H1 (cell line): ENCODE results near the gene NUP205. TPM values are rescaled to one million over a fixed set of nuclear protein-coding genes. Genes with fewer than 3 reads are reported as not detected.

Experiments used
- CTCF ChIA-PET: fragments of 300-600 bp; sonication (Branson Sonifier 250); formaldehyde crosslinking; loops from one replicate; lab custom pipeline; 2021; ENCODE audit not compliant: partially characterized antibody; lab: Charles Lee
- POLR2A ChIA-PET: fragments of 300-600 bp; sonication (Branson Sonifier 250); formaldehyde crosslinking; loops from one replicate; lab custom pipeline; 2021; ENCODE audit warnings: inconsistent platforms; ENCODE audit not compliant: partially characterized antibody; lab: Charles Lee
- DNase-seq, 2 experiments: peaks; one replicate each; pipeline versions ENCODE4 v3.0.0 to v3.0.0-alpha.2; 2010 to 2022; ENCODE audit warnings: low spot score in 2 of 2, low read depth in 1 of 2, mixed read lengths in 1 of 2
- FAIRE-seq: peaks from 2 replicates; lab custom pipeline; 2011; peaks lifted over from hg19 to GRCh38; lab: Jason Lieb, UNC
- H2AFZ ChIP-seq: 2 replicates; pipeline ENCODE4 v1.8.1; 2012; ENCODE audit warnings: low read length, inconsistent platforms
- H2AK5ac ChIP-seq: 2 replicates; pipeline ENCODE4 v1.6.1; 2013; ENCODE audit warnings: low read depth, low read length
- H2BK120ac ChIP-seq: replicated peaks from 2 replicates; pipeline ENCODE3; 2013; ENCODE audit warnings: low read depth, low read length, inconsistent platforms
- H2BK12ac ChIP-seq: 2 replicates; pipeline ENCODE4 v1.6.1; 2013; ENCODE audit warnings: low read depth, low read length
- H2BK15ac ChIP-seq: 2 replicates; pipeline ENCODE4 v1.6.1; 2013; ENCODE audit warnings: low read length
- H2BK20ac ChIP-seq: 2 replicates; pipeline ENCODE4 v1.6.1; 2013; ENCODE audit warnings: low read length
- H2BK5ac ChIP-seq: 2 replicates; pipeline ENCODE4 v1.6.1; 2013; ENCODE audit warnings: low read depth, low read length
- H3K14ac ChIP-seq: 2 replicates; pipeline ENCODE4 v1.6.1; 2013; ENCODE audit warnings: inconsistent platforms; ENCODE audit not compliant: insufficient read length
- H3K18ac ChIP-seq: 2 replicates; pipeline ENCODE4 v1.6.1; 2013; ENCODE audit warnings: low read length; ENCODE audit errors: extremely low read depth
- H3K23ac ChIP-seq: 2 replicates; pipeline ENCODE4 v1.6.1; 2013; ENCODE audit warnings: inconsistent platforms; ENCODE audit not compliant: insufficient read length
- H3K23me2 ChIP-seq: 2 replicates; pipeline ENCODE4 v1.6.1; 2013; ENCODE audit warnings: low read depth, low read length
- H3K27ac ChIP-seq: 2 replicates; pipeline ENCODE4 v1.6.1; 2011; ENCODE audit warnings: low read depth, low read length, inconsistent platforms
- H3K27me3 ChIP-seq, 4 experiments: replicated peaks in 1 of 4; 1 replicate in 1 of 4; 2 replicates in 3 of 4; pipeline versions ENCODE4 v1.6.1 to v1.8.1; 2011 to 2013; ENCODE audit warnings: low read length in 3 of 4, mild to moderate bottlenecking in 3 of 4, inconsistent platforms in 2 of 4, mixed read lengths in 2 of 4, moderate library complexity in 1 of 4; ENCODE audit not compliant: control insufficient read depth in 3 of 4, insufficient read depth in 3 of 4; ENCODE audit errors: extremely low read depth in 1 of 4
- H3K36me3 ChIP-seq, 4 experiments: 2 replicates each; pipeline versions ENCODE4 v1.6.1 to v1.8.1; 2011 to 2013; ENCODE audit warnings: mild to moderate bottlenecking in 4 of 4, low read length in 3 of 4, moderate library complexity in 2 of 4, control low read depth in 1 of 4, inconsistent platforms in 1 of 4; ENCODE audit not compliant: insufficient read depth in 4 of 4, control insufficient read depth in 2 of 4
- H3K4ac ChIP-seq: replicated peaks from 2 replicates; pipeline ENCODE3; 2013; ENCODE audit warnings: low read length, low read depth, mixed read lengths, inconsistent platforms; ENCODE audit not compliant: insufficient read length
- H3K4me1 ChIP-seq, 4 experiments: replicated peaks in 1 of 4; 1 replicate in 1 of 4; 2 replicates in 3 of 4; pipeline versions ENCODE4 v1.6.1 to v1.8.1; 2011 to 2013; ENCODE audit warnings: low read length in 3 of 4, inconsistent platforms in 2 of 4, mixed read lengths in 1 of 4; ENCODE audit not compliant: insufficient read depth in 4 of 4, control insufficient read depth in 3 of 4
- H3K4me2 ChIP-seq, 2 experiments: 2 replicates each; pipeline versions ENCODE4 v1.6.1 to v1.8.1; 2011 to 2013; ENCODE audit warnings: low read depth in 2 of 2, low read length in 2 of 2, control low read depth in 1 of 2, inconsistent platforms in 1 of 2, mild to moderate bottlenecking in 1 of 2; ENCODE audit not compliant: insufficient read depth in 1 of 2
- H3K4me3 ChIP-seq, 4 experiments: fragments of 200-600, 300-600 bp in 1 of 4; sonication (generic), shearing (Covaris generic), sonication (Bioruptor Twin) in 1 of 4; 2 replicates each; pipeline versions ENCODE4 v1.5.1 to v1.8.1; 2011 to 2016; ENCODE audit warnings: low read length in 4 of 4, low read depth in 3 of 4, control low read depth in 2 of 4, inconsistent platforms in 2 of 4, mild to moderate bottlenecking in 2 of 4, mixed read lengths in 1 of 4, moderate library complexity in 1 of 4; ENCODE audit not compliant: insufficient read depth in 2 of 4; ENCODE audit errors: extremely low read depth in 1 of 4
- H3K56ac ChIP-seq: replicated peaks from 2 replicates; pipeline ENCODE3; 2013; ENCODE audit warnings: low read depth, mild to moderate bottlenecking, mixed read lengths, low read length, inconsistent platforms; ENCODE audit not compliant: insufficient read length
- H3K79me1 ChIP-seq: 2 replicates; pipeline ENCODE4 v1.6.1; 2013; ENCODE audit warnings: low read depth, low read length, control low read depth
- H3K79me2 ChIP-seq, 2 experiments: 2 replicates each; pipeline versions ENCODE4 v1.6.1 to v1.8.1; 2012 to 2013; ENCODE audit warnings: low read length in 2 of 2, mild to moderate bottlenecking in 2 of 2, inconsistent platforms in 1 of 2; ENCODE audit not compliant: insufficient read depth in 2 of 2, control insufficient read depth in 1 of 2
- H3K9ac ChIP-seq, 4 experiments: replicated peaks in 1 of 4; 1 replicate in 1 of 4; 2 replicates in 3 of 4; pipeline versions ENCODE4 v1.6.1 to v1.8.1; 2011 to 2013; ENCODE audit warnings: low read depth in 3 of 4, low read length in 3 of 4, control low read depth in 2 of 4, mild to moderate bottlenecking in 2 of 4, moderate library complexity in 2 of 4, inconsistent platforms in 1 of 4; ENCODE audit errors: extremely low read depth in 1 of 4
- H3K9me3 ChIP-seq, 2 experiments: 2 replicates each; pipeline versions ENCODE4 v1.6.1 to v1.8.1; 2012 to 2013; ENCODE audit warnings: mild to moderate bottlenecking in 2 of 2, moderate library complexity in 2 of 2, control low read depth in 1 of 2, inconsistent platforms in 1 of 2, low read depth in 1 of 2, low read length in 1 of 2, mixed read lengths in 1 of 2; ENCODE audit not compliant: insufficient read depth in 2 of 2
- H4K20me1 ChIP-seq, 2 experiments: replicated peaks in 1 of 2; 2 replicates each; pipeline versions ENCODE3 to v1.8.1; 2011 to 2013; ENCODE audit warnings: inconsistent platforms in 2 of 2, low read length in 2 of 2, mild to moderate bottlenecking in 1 of 2; ENCODE audit not compliant: insufficient read depth in 2 of 2, control insufficient read depth in 1 of 2
- H4K5ac ChIP-seq: 2 replicates; pipeline ENCODE4 v1.6.1; 2013; ENCODE audit warnings: low read length, low read depth, mixed read lengths, inconsistent platforms; ENCODE audit not compliant: insufficient read length
- H4K8ac ChIP-seq: 2 replicates; pipeline ENCODE4 v1.8.0; 2013; ENCODE audit warnings: mild to moderate bottlenecking, moderate library complexity, low read length, inconsistent platforms; ENCODE audit not compliant: insufficient read depth; ENCODE audit errors: extremely low read depth
- H4K91ac ChIP-seq: replicated peaks from 2 replicates; pipeline ENCODE3; 2013; ENCODE audit warnings: low read length, mixed read lengths, inconsistent platforms; ENCODE audit not compliant: insufficient read length
- CREB1 ChIP-seq: IDR thresholded peaks from 2 replicates; pipeline ENCODE4 v1.6.1; 2012; ENCODE audit warnings: inconsistent platforms
- JUN ChIP-seq: IDR thresholded peaks from 2 replicates; pipeline ENCODE4 v1.6.1; 2011; ENCODE audit warnings: low read depth, mild to moderate bottlenecking, improper control_type of control experiment, low read length
- KDM1A ChIP-seq: fragments of 200-600, 300-600 bp; sonication (generic); IDR thresholded peaks from 2 replicates; pipeline ENCODE4 v1.7.1; 2016; ENCODE audit warnings: mild to moderate bottlenecking, low read length, borderline replicate concordance
- KDM4A ChIP-seq: IDR thresholded peaks from one replicate; pipeline ENCODE4 v1.7.1; 2012; ENCODE audit warnings: low read depth, mild to moderate bottlenecking, moderate library complexity, low read length, inconsistent platforms; ENCODE audit not compliant: severe bottlenecking
- RNF2 ChIP-seq: fragments of 200-900, 300-1000 bp; sonication (generic); IDR thresholded peaks from 2 replicates; pipeline ENCODE4 v1.7.1; 2016; ENCODE audit warnings: borderline replicate concordance, low read depth, mild to moderate bottlenecking, antibody characterized with exemption, low read length; ENCODE audit not compliant: poor library complexity, severe bottlenecking; ENCODE audit errors: missing control alignments
- SAP30 ChIP-seq: fragments of 300-600 bp; sonication (generic); IDR thresholded peaks from 2 replicates; pipeline ENCODE4 v1.7.1; 2012; ENCODE audit warnings: low read length, moderate library complexity, mild to moderate bottlenecking, inconsistent platforms; ENCODE audit not compliant: insufficient read depth, insufficient replicate concordance
- SP4 ChIP-seq: IDR thresholded peaks from 2 replicates; pipeline ENCODE4 v1.6.1; 2012; ENCODE audit warnings: low read length, inconsistent platforms
- SUZ12 ChIP-seq: fragments of 200-600 bp; sonication (generic); IDR thresholded peaks from 2 replicates; pipeline ENCODE4 v1.6.1; 2012; ENCODE audit warnings: mild to moderate bottlenecking, inconsistent platforms, low read length, moderate library complexity, mixed read lengths
- WGBS, 2 experiments: shearing (Covaris generic) in 1 of 2; methylation state at CpG; one replicate each; pipeline versions ENCODE4 v1.1.6 to v1.1.7; 2013 to 2015; ENCODE audit warnings: low lambda C conversion rate in 2 of 2, mixed read lengths in 2 of 2, inconsistent platforms in 1 of 2, low coverage in 1 of 2, missing lambda C conversion rate in 1 of 2; ENCODE audit not compliant: insufficient replicate concordance in 2 of 2, insufficient coverage in 1 of 2, insufficient read length in 1 of 2; ENCODE audit errors: extremely low coverage in 1 of 2, missing lambda C conversion rate in 1 of 2; 5-methylcytosine and 5-hydroxymethylcytosine counted together
- polyA plus RNA-seq, 7 experiments: library from polyadenylated mRNA; depleted of rRNA in 3 of 7; stranded (reverse) in 5 of 7; unstranded in 2 of 7; fragments of >200 nt in 5 of 7; fragments of 200-250 nt in 2 of 7; gene quantifications; 1 replicate in 5 of 7; 2 replicates in 1 of 7; 4 replicates in 1 of 7; pipeline versions ENCODE4 v1.2.1 to v1.2.3, GENCODE V29; 2011 to 2013; ENCODE audit warnings: missing spikeins in 2 of 7, mixed read lengths in 2 of 7
- total RNA-seq: library from RNA; stranded (reverse); fragmentation: NEBNext Ultra II Directional; extraction: Animal tissue kit (Norgen Biotek cat#: 25700); gene quantifications from 2 replicates; pipeline ENCODE4 v1.2.1, GENCODE V29; 2021
- TF ChIP-seq, protein P1 (sequence below): IDR thresholded peaks from 2 replicates; pipeline ENCODE4 v1.6.1; 2012; ENCODE audit warnings: low read length, inconsistent platforms

Gene NUP205
- total and polyA plus RNA-seq, 2 of the 8 experiments (the other 6 are each of a cell fraction or from before 2014, with no cell fraction given), result 148 to 216 TPM

GRCh38 chr7:135509839-135510591 lies 47.7 kb upstream of the NUP205 start, which contains the start of gene CNOT4:
TSS of gene CNOT4 (minus strand) at chr7:135510102. CDS start at chr7:135438331, 71,771 bp downstream.
- ChIA-PET CTCF (interaction anchor here (0.6 to 1.2 kb wide), 5 partner anchors 40 to 232 kb away, joined by 3 to 6 read pairs (median 3); no protein-coding TSS in a partner anchor), POLR2A (interaction anchor here (0.6 to 2.0 kb wide), 5 partner anchors 9 to 60 kb away, joined by 3 to 10 read pairs (median 6); partner anchors contain the start of gene NUP205)
- Histone ChIP-seq H2AK5ac (no peak within 1 kb of the TSS; the same call in 1 of the 2 replicates), H3K23ac (no peak within 1 kb of the TSS), H3K79me1 (0 out of 2 replicates have a peak, but pooled peaks cover 2% of the 10 kb centered on the region), H3K56ac (peak within 1 kb of the TSS; percentile 66), H3K18ac (peak within 1 kb of the TSS; percentile 95; the same call in 1 of the 2 replicates), H2BK12ac (peak within 1 kb of the TSS; percentile 94; the same call in 1 of the 2 replicates), H3K4me2 (peak within 1 kb of the TSS; percentile 92 to 99), H3K14ac (no peak within 1 kb of the TSS), H2BK5ac (peak within 1 kb of the TSS; percentile 98), H3K9me3 (no peaks in the 10 kb centered on the region), H3K9ac (peak within 1 kb of the TSS; percentile 88 to 100 (median 99)), H4K8ac (peak within 1 kb of the TSS; percentile 99; the same call in 1 of the 2 replicates), H4K5ac (peak within 1 kb of the TSS; percentile 96), H2AFZ (peak within 1 kb of the TSS; percentile 99), H3K23me2 (peaks cover 8% of the 10 kb centered on the region), H2BK15ac (peak within 1 kb of the TSS; percentile 94), H2BK120ac (peak within 1 kb of the TSS; percentile 18), H3K4me1 (peaks cover 0 to 2% (median 0%) of the 10 kb centered on the region in 4 experiments; a peak in 1 of 7 replicates), H3K4me3 (peak within 1 kb of the TSS; percentile 77 to 96 (median 92)), H3K27ac (peak within 1 kb of the TSS; percentile 96), H4K20me1 (peaks cover 2 to 3% of the 10 kb centered on the region in 2 experiments), H3K4ac (peak within 1 kb of the TSS; percentile 63), H3K27me3 (no peaks in the 10 kb centered on the region), H3K36me3 (no peaks in the 10 kb centered on the region), H3K79me2 (peaks cover 5 to 43% of the 10 kb centered on the region in 2 experiments; a peak in 3 of 4 replicates), H2BK20ac (no peak within 1 kb of the TSS), H4K91ac (peak within 1 kb of the TSS; percentile 78)
- no peak for FAIRE-seq
- 3% methylated on average over 46 of the region's 55 CpGs; no CpG with 5 or more reads in 1 of the 2 experiments for WGBS, 2 experiments
- peak; percentile 89 for DNase-seq
- TF ChIP-seq SUZ12 (no peak), CREB1 (0 out of 2 replicates have a peak, but pooled peaks have one; percentile 4), KDM1A (no peak), JUN (no peak), RNF2 (no peak), KDM4A (peak; percentile 74), SAP30 (peak; percentile 76), SP4 (peak; percentile 87)
- TF ChIP-seq, protein P1, sequence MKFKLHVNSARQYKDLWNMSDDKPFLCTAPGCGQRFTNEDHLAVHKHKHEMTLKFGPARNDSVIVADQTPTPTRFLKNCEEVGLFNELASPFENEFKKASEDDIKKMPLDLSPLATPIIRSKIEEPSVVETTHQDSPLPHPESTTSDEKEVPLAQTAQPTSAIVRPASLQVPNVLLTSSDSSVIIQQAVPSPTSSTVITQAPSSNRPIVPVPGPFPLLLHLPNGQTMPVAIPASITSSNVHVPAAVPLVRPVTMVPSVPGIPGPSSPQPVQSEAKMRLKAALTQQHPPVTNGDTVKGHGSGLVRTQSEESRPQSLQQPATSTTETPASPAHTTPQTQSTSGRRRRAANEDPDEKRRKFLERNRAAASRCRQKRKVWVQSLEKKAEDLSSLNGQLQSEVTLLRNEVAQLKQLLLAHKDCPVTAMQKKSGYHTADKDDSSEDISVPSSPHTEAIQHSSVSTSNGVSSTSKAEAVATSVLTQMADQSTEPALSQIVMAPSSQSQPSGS, result no peak
